Activated CD4-positive, alpha-beta memory T cell treated with anti-CD3 and anti-CD28 coated beads, Interleukin-2, amount 10 ng/mL, durations not matched to agents 7 days and 5 days (primary cell): Measurements from ENCODE around the gene SOCS3. TPM values are rescaled to one million over a fixed set of nuclear protein-coding genes. Genes with fewer than 3 reads are reported as not detected.
"Not testable (repeated sequence)": the region's sequence is repeated elsewhere in the genome, so short reads cannot be mapped to it uniquely, and the experiment has no call there.

Source experiments
- CTCF ChIA-PET: fragments of 350-600 bp; sonication (Branson Sonifier 250); formaldehyde crosslinking; loops from one replicate; lab custom pipeline; 2021; ENCODE audit warnings: antibody characterized with exemption, inconsistent platforms; lab: Charles Lee
- POLR2A ChIA-PET: fragments of 350-600 bp; sonication (Branson Sonifier 250); formaldehyde crosslinking; loops from one replicate; lab custom pipeline; 2021; ENCODE audit warnings: antibody characterized with exemption; lab: Charles Lee
- DNase-seq: peaks from one replicate; pipeline ENCODE4 v3.0.0-alpha.2; 2020
- H3K27ac Mint-ChIP-seq: one replicate; pipeline ENCODE4 v1.8.0; 2021; ENCODE audit warnings: mild to moderate bottlenecking, mixed read lengths
- H3K27me3 Mint-ChIP-seq: one replicate; pipeline ENCODE4 v1.8.0; 2021; ENCODE audit warnings: mixed read lengths
- H3K36me3 Mint-ChIP-seq: one replicate; pipeline ENCODE4 v1.8.0; 2021; ENCODE audit warnings: low read depth, mixed read lengths
- H3K4me1 Mint-ChIP-seq: one replicate; pipeline ENCODE4 v1.8.0; 2021; ENCODE audit warnings: mixed read lengths
- H3K4me3 Mint-ChIP-seq: one replicate; pipeline ENCODE4 v1.8.0; 2021; ENCODE audit warnings: mild to moderate bottlenecking, mixed read lengths
- H3K9me3 Mint-ChIP-seq: one replicate; pipeline ENCODE4 v1.8.0; 2021; ENCODE audit warnings: mixed read lengths
- total RNA-seq, 2 experiments: library from RNA; stranded (reverse); gene quantifications; one replicate each; pipeline ENCODE4 v1.2.3, GENCODE V29; 2021

SOCS3 gene
- total RNA-seq, 2 experiments from 2014 or later = 68.7 to 69.8 TPM

DNA sequence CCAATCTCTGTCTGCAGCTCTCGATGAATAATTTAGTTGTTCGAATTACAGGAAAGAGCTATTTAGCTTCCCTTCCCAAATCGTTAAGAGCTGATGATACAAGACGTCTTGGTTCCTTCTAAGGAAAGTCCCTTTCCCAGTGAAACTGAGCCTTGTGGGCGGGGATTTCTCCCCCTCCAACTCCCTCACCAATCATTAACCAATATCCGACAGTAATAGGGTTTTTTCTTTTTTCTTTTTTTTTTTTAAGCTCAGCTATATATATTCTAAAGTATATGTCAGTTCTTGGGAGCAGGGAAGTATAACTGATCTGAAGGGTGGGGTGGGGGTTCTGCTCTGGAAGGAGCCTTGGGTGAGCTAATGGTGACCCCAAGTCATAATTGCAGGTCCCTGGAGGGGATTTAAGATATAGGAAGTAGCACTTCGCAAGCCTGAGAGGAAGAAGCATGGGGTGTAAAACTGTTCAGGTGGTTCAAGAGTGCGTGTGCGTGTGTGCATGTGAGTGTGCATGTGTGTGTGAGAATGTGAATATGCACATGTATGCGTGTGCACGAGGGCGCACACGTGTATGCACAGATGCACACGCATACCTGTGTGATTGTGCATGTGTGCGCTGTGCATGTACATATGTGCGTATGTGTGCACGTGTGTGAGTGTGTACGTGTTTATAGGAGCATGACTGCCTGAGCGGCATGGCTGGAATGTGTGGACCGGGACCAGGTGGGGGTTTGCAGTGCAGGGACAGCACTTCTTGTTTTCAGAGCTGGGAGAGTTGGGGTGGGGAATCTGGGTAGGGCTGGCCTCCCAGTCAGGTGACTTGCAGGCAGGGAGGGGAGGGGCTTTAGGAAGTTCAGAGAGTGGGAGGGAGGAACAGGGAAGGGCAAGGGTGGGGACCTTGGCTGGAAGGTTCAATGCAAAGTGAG lies 42.7 kb downstream of the SOCS3 start:
- Mint-ChIP-seq H3K36me3 (no peaks in the 10 kb centered on the region), H3K4me1 (peaks cover 45% of the 10 kb centered on the region), H3K4me3 (no peak overlapping the region), H3K27me3 (peaks cover 16% of the 10 kb centered on the region), H3K9me3 (no peaks in the 10 kb centered on the region), H3K27ac (peak overlapping the region; percentile 19)
- DNase-seq = no peak
- ChIA-PET CTCF (interaction anchor here (1.0 to 1.4 kb wide), 3 partner anchors 25 to 44 kb away, joined by 3 to 5 read pairs (median 3); no protein-coding TSS in a partner anchor), POLR2A (interaction anchor here (1.1 to 7.7 kb wide), 7 partner anchors 12 to 64 kb away, joined by 3 to 68 read pairs (median 5); partner anchors contain the start of gene SOCS3)

DNA sequence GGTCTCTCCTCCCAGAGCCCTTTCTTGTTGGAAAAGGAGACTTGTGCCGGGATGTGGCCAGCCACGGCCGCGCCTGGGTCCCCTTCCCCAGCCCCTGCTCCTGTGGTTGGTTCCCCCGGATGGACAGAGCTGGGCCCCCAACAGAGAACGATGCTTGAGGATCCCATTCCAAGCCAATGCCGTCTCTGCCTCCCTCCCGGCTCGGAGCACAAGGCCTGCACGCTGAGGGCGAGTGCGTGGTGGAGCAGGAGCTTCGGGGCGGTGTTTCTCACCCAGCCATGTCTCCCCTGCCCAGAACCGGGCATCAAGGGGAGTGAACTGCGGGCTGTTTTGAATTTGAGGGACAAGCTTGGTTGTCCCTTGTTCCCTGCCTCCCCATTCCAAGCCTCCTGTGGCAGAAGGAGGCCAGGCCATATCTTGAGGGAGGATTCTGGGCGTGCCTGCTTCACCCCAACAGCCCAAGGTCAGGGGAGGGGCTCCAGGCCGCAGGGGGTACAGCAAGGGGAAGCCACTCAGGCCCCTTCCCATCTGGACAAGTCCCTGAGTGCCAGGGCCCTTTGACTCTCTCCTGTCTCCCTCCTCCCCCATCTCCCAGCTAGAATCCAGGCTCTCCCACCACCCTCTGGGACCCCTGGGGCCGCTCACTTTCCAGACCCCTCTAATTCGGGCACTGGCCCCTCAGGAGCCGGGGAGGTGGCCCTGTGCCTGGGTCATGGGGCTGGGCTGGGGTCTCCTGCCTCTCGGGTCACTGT lies 43.6 kb downstream of the SOCS3 start:
- Mint-ChIP-seq H3K4me1 (peaks cover 46% of the 10 kb centered on the region), H3K9me3 (no peaks in the 10 kb centered on the region), H3K27me3 (peaks cover 24% of the 10 kb centered on the region), H3K36me3 (no peaks in the 10 kb centered on the region), H3K4me3 (no peak overlapping the region), H3K27ac (peak overlapping the region; percentile 19)
- CTCF ChIA-PET = interaction anchor here (1.0 to 1.4 kb wide), 3 partner anchors 24 to 45 kb away, joined by 3 to 5 read pairs (median 3); no protein-coding TSS in a partner anchor
- POLR2A ChIA-PET = interaction anchor here (1.1 to 7.7 kb wide), 6 partner anchors 12 to 65 kb away, joined by 3 to 68 read pairs (median 5); partner anchors contain the start of gene SOCS3
- no peak for DNase-seq

GRCh38 chr17:78315355-78316114 lies 44.3 kb downstream of the SOCS3 start:
- CTCF ChIA-PET = interaction anchor here (1.1 to 1.4 kb wide), 3 partner anchors 10 to 45 kb away, joined by 3 read pairs; no protein-coding TSS in a partner anchor
- peaks cover 27% of the 10 kb centered on the region for H3K27me3 Mint-ChIP-seq
- peak overlapping the region; percentile 44 for H3K4me3 Mint-ChIP-seq
- peak overlapping the region; percentile 53 for H3K27ac Mint-ChIP-seq
- peaks cover 46% of the 10 kb centered on the region for H3K4me1 Mint-ChIP-seq
- H3K36me3 Mint-ChIP-seq = no peaks in the 10 kb centered on the region
- no peaks in the 10 kb centered on the region for H3K9me3 Mint-ChIP-seq
- peak; percentile 42 for DNase-seq
- POLR2A ChIA-PET = interaction anchor here (0.8 to 7.7 kb wide), 5 partner anchors 21 to 45 kb away, joined by 3 to 68 read pairs (median 11); partner anchors contain the start of gene SOCS3

DNA sequence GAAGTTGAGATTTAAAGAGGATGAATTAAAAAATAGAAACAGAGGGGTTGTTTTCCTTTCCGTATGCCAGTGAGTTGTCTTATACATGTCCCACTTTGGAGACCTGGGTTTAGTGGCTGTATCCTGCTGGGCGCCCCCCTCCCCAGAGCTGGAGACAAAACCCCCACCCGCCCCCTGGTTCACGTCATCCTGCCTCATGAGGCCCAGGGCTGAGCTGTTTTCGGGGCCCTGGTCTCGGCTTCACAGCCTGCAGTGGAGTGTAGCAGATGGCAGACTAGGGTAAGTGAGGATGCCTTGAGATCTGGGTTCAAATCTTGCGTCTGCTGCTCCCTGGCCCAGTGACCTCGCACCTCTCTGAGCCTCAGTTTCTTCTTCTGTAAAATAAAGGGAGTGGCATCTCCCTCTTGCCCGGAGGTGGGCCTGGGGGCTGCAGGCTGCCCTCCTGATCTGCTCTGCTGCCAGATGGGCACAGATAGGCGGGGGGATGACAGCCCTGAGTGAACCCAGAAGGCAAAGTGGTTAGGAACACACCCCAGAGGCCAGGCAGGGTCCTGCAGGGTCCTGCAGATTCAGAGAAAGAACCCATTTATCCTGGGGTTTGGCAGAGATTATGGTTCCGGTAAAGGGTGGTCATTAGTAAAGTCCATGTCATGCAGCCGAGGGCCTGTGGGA lies 45.1 kb downstream of the SOCS3 start:
- Mint-ChIP-seq H3K27ac (peak overlapping the region; percentile 47), H3K36me3 (no peaks in the 10 kb centered on the region), H3K4me1 (peaks cover 46% of the 10 kb centered on the region), H3K9me3 (no peaks in the 10 kb centered on the region), H3K27me3 (peaks cover 27% of the 10 kb centered on the region), H3K4me3 (peak overlapping the region; percentile 44)
- DNase-seq = no peak
- CTCF ChIA-PET = interaction anchor here (0.8 to 1.4 kb wide), 6 partner anchors 11 to 46 kb away, joined by 3 to 4 read pairs (median 3); no protein-coding TSS in a partner anchor
- POLR2A ChIA-PET = interaction anchor here (0.7 to 7.7 kb wide), 6 partner anchors 21 to 73 kb away, joined by 3 to 68 read pairs (median 7); partner anchors contain the start of gene SOCS3

DNA sequence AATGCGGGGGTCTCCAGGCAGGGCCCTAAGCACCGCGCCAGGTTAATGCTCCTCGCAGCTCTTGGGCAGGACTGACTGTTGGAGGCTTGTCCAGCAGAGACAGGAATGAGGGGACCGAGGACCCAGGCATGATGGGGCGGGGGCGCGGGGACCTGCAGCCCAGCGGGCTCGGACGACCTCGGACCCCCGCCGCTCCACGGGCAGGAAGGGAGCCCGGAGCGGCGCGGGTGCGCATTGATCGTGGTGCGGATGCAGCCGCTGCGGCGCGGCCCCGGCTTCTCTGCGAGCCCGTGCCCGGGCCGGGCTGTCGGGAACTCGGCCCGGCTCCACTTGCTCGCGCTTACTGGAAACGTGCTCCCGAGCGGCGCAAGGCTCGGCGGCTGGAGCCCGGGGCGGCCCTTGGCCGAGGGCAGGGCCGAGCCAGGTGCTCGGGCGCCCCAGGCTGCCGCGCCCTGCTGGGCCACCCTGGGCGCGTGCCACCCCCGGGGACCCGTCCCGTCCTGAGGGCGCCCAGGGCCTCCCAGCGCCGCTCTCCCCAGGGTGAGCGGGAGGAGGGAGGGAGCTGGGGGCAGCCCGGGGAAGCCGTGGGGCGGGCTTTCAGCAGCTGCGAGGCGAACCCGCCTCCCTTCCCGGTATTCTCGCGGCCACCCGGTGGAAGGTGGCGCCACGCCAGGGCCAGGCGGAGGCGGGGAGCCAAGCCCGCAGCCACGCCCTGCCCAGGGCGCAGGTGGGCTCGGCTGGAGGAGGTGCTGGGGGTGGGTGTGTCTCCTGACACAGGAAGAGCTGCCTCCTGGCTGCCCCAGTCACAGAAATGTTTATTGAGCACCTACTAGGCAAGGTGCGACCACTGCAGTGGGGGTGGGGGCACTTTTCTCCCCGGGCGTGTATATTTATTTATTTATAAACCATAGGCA lies 45.9 kb downstream of the SOCS3 start:
- CTCF ChIA-PET = interaction anchor here (0.5 to 1.4 kb wide), 6 partner anchors 12 to 124 kb away, joined by 3 to 4 read pairs (median 3); no protein-coding TSS in a partner anchor
- peak; percentile 74 for DNase-seq
- POLR2A ChIA-PET = interaction anchor here (0.7 to 7.7 kb wide), 5 partner anchors 26 to 74 kb away, joined by 3 to 68 read pairs (median 11); partner anchors contain the start of gene SOCS3

GRCh38 chr17:78309659-78310255 lies 50.1 kb downstream of the SOCS3 start:
- Mint-ChIP-seq H3K4me1 (peaks cover 20% of the 10 kb centered on the region), H3K27me3 (peaks cover 27% of the 10 kb centered on the region)
- DNase-seq, H3K9me3 Mint-ChIP-seq, CTCF ChIA-PET, POLR2A ChIA-PET, H3K36me3 Mint-ChIP-seq, H3K27ac Mint-ChIP-seq, H3K4me3 Mint-ChIP-seq: not testable (repeated sequence)

More for the DNA sequence above, 45.9 kb downstream of the SOCS3 start:
- H3K27ac Mint-ChIP-seq = peak overlapping the region; percentile 26
- H3K9me3 Mint-ChIP-seq = no peaks in the 10 kb centered on the region
- H3K4me1 Mint-ChIP-seq = peaks cover 46% of the 10 kb centered on the region
- peak overlapping the region; percentile 50 for H3K4me3 Mint-ChIP-seq
- no peaks in the 10 kb centered on the region for H3K36me3 Mint-ChIP-seq
- peaks cover 27% of the 10 kb centered on the region for H3K27me3 Mint-ChIP-seq

GRCh38 chr17:78307887-78308638 lies 51.8 kb downstream of the SOCS3 start:
- peaks cover 6% of the 10 kb centered on the region for H3K9me3 Mint-ChIP-seq
- CTCF ChIA-PET = interaction anchor here (0.9 kb wide), 1 partner anchor 20 kb away, joined by 3 read pairs; no protein-coding TSS in a partner anchor
- DNase-seq = no peak
- peaks cover 26% of the 10 kb centered on the region for H3K27me3 Mint-ChIP-seq
- H3K36me3 Mint-ChIP-seq = peaks cover 2% of the 10 kb centered on the region
- H3K27ac Mint-ChIP-seq = no peak overlapping the region
- POLR2A ChIA-PET = no interaction called here
- H3K4me3 Mint-ChIP-seq = no peak overlapping the region
- peaks cover 8% of the 10 kb centered on the region for H3K4me1 Mint-ChIP-seq

DNA sequence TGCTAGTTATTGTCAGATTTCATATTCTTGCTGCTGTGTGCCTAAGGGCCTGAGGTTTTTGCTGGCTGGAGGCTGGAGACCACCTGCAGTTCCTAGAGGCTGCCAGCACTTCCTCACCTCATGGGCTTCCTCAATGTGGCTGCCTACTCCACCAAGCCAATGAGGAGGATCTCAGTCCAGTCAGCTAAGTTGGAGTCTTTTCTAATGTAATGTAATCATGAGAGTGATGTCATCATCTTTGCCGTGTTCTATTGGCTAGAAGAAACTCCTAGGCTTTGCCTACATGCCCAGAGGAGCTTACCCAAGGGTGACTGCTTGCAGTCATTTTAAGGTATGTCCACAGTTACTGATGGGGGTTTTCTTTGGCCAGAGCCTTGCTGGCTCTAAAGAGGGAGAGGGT lies 53.0 kb downstream of the SOCS3 start:
- ChIA-PET CTCF (interaction anchor here (0.6 kb wide), 1 partner anchor 45 kb away, joined by 3 read pairs; no protein-coding TSS in a partner anchor), POLR2A (no interaction called here)
- H3K27ac Mint-ChIP-seq = no peak overlapping the region
- peaks cover 6% of the 10 kb centered on the region for H3K9me3 Mint-ChIP-seq
- H3K4me1 Mint-ChIP-seq = no peaks in the 10 kb centered on the region
- peaks cover 16% of the 10 kb centered on the region for H3K27me3 Mint-ChIP-seq
- no peak overlapping the region for H3K4me3 Mint-ChIP-seq
- H3K36me3 Mint-ChIP-seq = peaks cover 2% of the 10 kb centered on the region
- DNase-seq = no peak
